Heart left ventricle (tissue), 16 donors: ENCODE measurements around the gene D2HGDH. TPM values are rescaled to one million over a fixed set of nuclear protein-coding genes. Genes with fewer than 3 reads are reported as not detected.
"Not testable (repeated sequence)": the region's sequence is repeated elsewhere in the genome, so short reads cannot be mapped to it uniquely, and the experiment has no call there.

Source experiments
- ATAC-seq, 4 donors: fragments of 200-7000 bp; cut with Tn5 transposase; one replicate each; pipeline ENCODE4 v1.9.1; 2020 to 2022; ENCODE audit warnings: moderate library complexity in 4 of 4, mild to moderate bottlenecking in 3 of 4, moderate number of reproducible peaks in 1 of 4
- DNase-seq, 5 donors: peaks; one replicate each; pipeline ENCODE4 v3.0.0-alpha.2; 2020
- H3K27ac ChIP-seq, 12 donors: fragments of 200-600 bp; sonication (generic) in 4 of 12; one replicate each; pipeline versions ENCODE4 v1.5.0 to v1.8.0; 2016 to 2022; ENCODE audit warnings: mild to moderate bottlenecking in 2 of 12
- H3K27me3 ChIP-seq, 9 donors: fragments of 200-600 bp; sonication (generic) in 2 of 9; one replicate each; pipeline versions ENCODE4 v1.5.1 to v1.8.0; 2016 to 2022; ENCODE audit warnings: mild to moderate bottlenecking in 3 of 9
- H3K36me3 ChIP-seq, 9 donors: fragments of 200-600 bp; sonication (generic) in 2 of 9; one replicate each; pipeline versions ENCODE4 v1.5.0 to v1.8.0; 2018 to 2022; ENCODE audit warnings: mild to moderate bottlenecking in 2 of 9
- H3K4me1 ChIP-seq, 12 donors: fragments of 200-600 bp; sonication (generic) in 4 of 12; one replicate each; pipeline versions ENCODE4 v1.5.0 to v1.8.0; 2016 to 2022; ENCODE audit warnings: mild to moderate bottlenecking in 3 of 12
- H3K4me3 ChIP-seq, 12 donors: fragments of 200-600 bp; sonication (generic) in 4 of 12; one replicate each; pipeline versions ENCODE4 v1.5.0 to v1.8.0; 2017 to 2022; ENCODE audit warnings: mild to moderate bottlenecking in 9 of 12, moderate library complexity in 4 of 12
- H3K9me3 ChIP-seq, 12 donors: fragments of 200-600 bp; sonication (generic) in 4 of 12; one replicate each; pipeline versions ENCODE4 v1.5.0 to v1.8.0; 2016 to 2022; ENCODE audit warnings: mild to moderate bottlenecking in 1 of 12
- POLR2A ChIP-seq, 2 donors: fragments of 450-650 bp; IDR thresholded peaks; one replicate each; pipeline ENCODE4 v1.6.1; 2017; ENCODE audit warnings: antibody characterized with exemption in 2 of 2, mild to moderate bottlenecking in 2 of 2, moderate library complexity in 2 of 2
- WGBS, 4 donors: extraction: QIAGEN DNeasy Blood & Tissue Kit in 2 of 4; methylation state at CpG; one replicate each; pipeline versions ENCODE4 v1.1.5 to v1.1.7; 2013 to 2018; 5-methylcytosine and 5-hydroxymethylcytosine counted together
- intact Hi-C, 10 donors: fragments of 100-400 bp; cut with DNase I; formaldehyde crosslinking; loops; one replicate each; pipeline versions ENCODE4 v1.11.1 to v1.14.2; 2022
- polyA plus RNA-seq, 2 donors: library from polyadenylated mRNA; stranded (reverse); fragments of 200-250 nt; gene quantifications; one replicate each; pipeline ENCODE4 v1.2.3, GENCODE V29; 2013
- total RNA-seq, 9 donors: library from RNA; depleted of rRNA in 2 of 9; stranded (reverse); fragments of >200 nt in 2 of 9; fragmentation: NEBNext Ultra II Directional in 3 of 9; extraction: Animal tissue kit (Norgen Biotek cat#: 25700) in 3 of 9; gene quantifications; one replicate each; pipeline versions ENCODE4 v1.1.0 to v1.2.4, GENCODE V29; 2016 to 2023
- TF ChIP-seq, protein P1 (sequence below), 12 donors: fragments of 200-600 bp; sonication (generic) in 4 of 12; IDR thresholded peaks; one replicate each; pipeline versions ENCODE4 v1.5.0 to v1.8.0; 2018 to 2022; ENCODE audit warnings: antibody characterized with exemption in 12 of 12, mild to moderate bottlenecking in 5 of 12
- donor health status: ischemic (EF 13 %, LVEDD 7.1; RV severe dilation, severe dysfunction).
- donor health status: healthy with polysubstance abuse.
- donor health status: DM: no; HTN: yes; CAD: no.
- donor health status: DM: no; HTN: no; CAD: no.
- donor health status: ischemic (EF 25% LVEDD 6.9; RV normal size, moderate dysfunction).
- donor health status: ischemic (EF 25% LVEDD 5.7; RV mildly dilated, moderate dysfunction).
- donor health status: healthy.
- donor health status: DM: yes; HTN: yes; CAD: no.
- donor health status: ischemic (EF 35%, LVEDD 5.7; RV mildly dilated, moderate dysfunction).
- donor health status: nonischemic (EF 11% LVEDD 7.7; RV severe dilation, severe dysfunction).
- donor health status: DM: yes; HTN: yes; CAD: no.
- donor health status: PGD.
- donor health status: ischemic (EF 29% LVEDD 5.4; RV normal size, mild dysfunction).
- donor health status: nonischemic (EF 23%, LVEDD 6.1; RV moderate dilation, normal function).

Gene D2HGDH
- total and polyA plus RNA-seq, 11 donors: 7.6 to 24.1 (median 19.8) TPM

- no peaks in the 10 kb centered on the region for H3K36me3 ChIP-seq
- no peak for ATAC-seq
- no peak overlapping the region for H3K27ac ChIP-seq
- no peak overlapping the region for H3K4me3 ChIP-seq
- H3K9me3 ChIP-seq: peaks cover 0 to 14% (median 0%) of the 10 kb centered on the region in 12 donors
- no peaks in the 10 kb centered on the region for H3K4me1 ChIP-seq
- peaks cover 0 to 14% (median 4%) of the 10 kb centered on the region in 9 donors for H3K27me3 ChIP-seq
- no peak for TF ChIP-seq POLR2A (IDR thresholded peaks at IDR 0.05)
- TF ChIP-seq, protein P1, sequence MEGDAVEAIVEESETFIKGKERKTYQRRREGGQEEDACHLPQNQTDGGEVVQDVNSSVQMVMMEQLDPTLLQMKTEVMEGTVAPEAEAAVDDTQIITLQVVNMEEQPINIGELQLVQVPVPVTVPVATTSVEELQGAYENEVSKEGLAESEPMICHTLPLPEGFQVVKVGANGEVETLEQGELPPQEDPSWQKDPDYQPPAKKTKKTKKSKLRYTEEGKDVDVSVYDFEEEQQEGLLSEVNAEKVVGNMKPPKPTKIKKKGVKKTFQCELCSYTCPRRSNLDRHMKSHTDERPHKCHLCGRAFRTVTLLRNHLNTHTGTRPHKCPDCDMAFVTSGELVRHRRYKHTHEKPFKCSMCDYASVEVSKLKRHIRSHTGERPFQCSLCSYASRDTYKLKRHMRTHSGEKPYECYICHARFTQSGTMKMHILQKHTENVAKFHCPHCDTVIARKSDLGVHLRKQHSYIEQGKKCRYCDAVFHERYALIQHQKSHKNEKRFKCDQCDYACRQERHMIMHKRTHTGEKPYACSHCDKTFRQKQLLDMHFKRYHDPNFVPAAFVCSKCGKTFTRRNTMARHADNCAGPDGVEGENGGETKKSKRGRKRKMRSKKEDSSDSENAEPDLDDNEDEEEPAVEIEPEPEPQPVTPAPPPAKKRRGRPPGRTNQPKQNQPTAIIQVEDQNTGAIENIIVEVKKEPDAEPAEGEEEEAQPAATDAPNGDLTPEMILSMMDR (IDR thresholded peaks at IDR 0.05): no peak
- 81 to 90% (median 86%) methylated on average over 5 of the region's 5 CpGs for WGBS, 4 donors
- no peak for DNase-seq
- intact Hi-C loops: no loop called here
Observed at GRCh38 chr2:241780939-241781569, 46.6 kb downstream of the D2HGDH start.

DNA sequence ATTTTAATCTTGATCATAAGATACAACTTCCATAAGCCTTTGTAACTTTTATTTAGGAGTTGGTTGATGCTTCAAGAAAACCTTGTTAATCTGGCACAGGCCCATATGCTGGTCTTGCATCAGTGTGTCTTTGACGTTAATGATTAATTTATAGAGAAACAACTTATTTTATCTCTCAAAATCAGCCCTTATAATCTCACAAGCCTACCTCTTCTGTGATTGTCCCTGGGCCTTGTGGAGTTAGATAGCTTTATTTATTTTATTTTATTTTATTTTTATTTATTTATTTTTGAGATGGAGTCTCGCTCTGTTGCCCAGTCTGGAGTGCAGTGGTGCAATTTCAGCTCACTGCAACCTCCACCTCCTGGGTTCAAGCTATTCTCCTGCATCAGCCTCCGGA lies 47.6 kb downstream of the D2HGDH start:
- ATAC-seq: not testable (repeated sequence)

DNA sequence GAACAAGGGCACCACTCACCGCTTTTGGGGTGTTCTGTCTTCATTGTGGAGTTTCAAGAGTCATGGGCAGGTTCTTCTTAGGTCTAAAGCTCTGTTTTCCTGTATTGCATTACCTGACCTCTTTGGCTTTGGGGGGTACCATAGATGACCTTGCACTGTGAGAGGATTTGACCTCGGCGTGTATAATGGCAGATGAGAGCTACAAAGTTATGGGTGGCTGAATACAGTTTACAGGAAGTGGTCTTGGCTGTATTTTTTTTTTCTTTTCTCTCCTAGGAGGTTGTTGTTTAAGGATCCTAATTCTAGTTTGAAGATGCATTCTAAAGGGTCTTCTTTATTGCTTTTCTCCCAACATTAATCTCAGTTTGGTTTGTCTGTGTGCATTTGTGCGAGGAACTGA lies 53.7 kb downstream of the D2HGDH start:
- H3K4me1 ChIP-seq: peaks cover 0 to 5% (median 0%) of the 10 kb centered on the region in 12 donors
- WGBS, 4 donors: 84 to 95% (median 89%) methylated on average over 4 of the region's 4 CpGs
- TF ChIP-seq, protein P1 (IDR thresholded peaks at IDR 0.05): no peak
- no peak for TF ChIP-seq POLR2A (IDR thresholded peaks at IDR 0.05)
- no peaks in the 10 kb centered on the region for H3K9me3 ChIP-seq
- DNase-seq: no peak
- no peaks in the 10 kb centered on the region for H3K36me3 ChIP-seq
- H3K27ac ChIP-seq: no peak overlapping the region
- intact Hi-C loops: no loop called here
- ATAC-seq: no peak
- H3K27me3 ChIP-seq: no peaks in the 10 kb centered on the region
- H3K4me3 ChIP-seq: no peak overlapping the region

More for the DNA sequence above, 47.6 kb downstream of the D2HGDH start:
- H3K27me3 ChIP-seq, H3K27ac ChIP-seq, H3K36me3 ChIP-seq, DNase-seq, H3K4me3 ChIP-seq, H3K4me1 ChIP-seq, intact Hi-C loops: not testable (repeated sequence)
- WGBS, 4 donors: 86 to 93% (median 88%) methylated on average over 3 of the region's 3 CpGs
- H3K9me3 ChIP-seq: peaks cover 0 to 14% (median 0%) of the 10 kb centered on the region in 12 donors

- 34 to 43% (median 40%) methylated on average over 3 of the region's 3 CpGs for WGBS, 4 donors
- DNase-seq (no peak), ATAC-seq (no peak)
- no peaks in the 10 kb centered on the region for H3K9me3 ChIP-seq
- no peak overlapping the region for H3K4me3 ChIP-seq
- H3K4me1 ChIP-seq: peaks cover 0 to 5% (median 0%) of the 10 kb centered on the region in 12 donors
- H3K27ac ChIP-seq: no peak overlapping the region
- H3K36me3 ChIP-seq: no peaks in the 10 kb centered on the region
- no peaks in the 10 kb centered on the region for H3K27me3 ChIP-seq
- TF ChIP-seq, protein P1 (IDR thresholded peaks at IDR 0.05): no peak
- no peak for TF ChIP-seq POLR2A (IDR thresholded peaks at IDR 0.05)
- intact Hi-C loops: no loop called here
Observed at GRCh38 chr2:241788572-241788971, 54.1 kb downstream of the D2HGDH start.

DNA sequence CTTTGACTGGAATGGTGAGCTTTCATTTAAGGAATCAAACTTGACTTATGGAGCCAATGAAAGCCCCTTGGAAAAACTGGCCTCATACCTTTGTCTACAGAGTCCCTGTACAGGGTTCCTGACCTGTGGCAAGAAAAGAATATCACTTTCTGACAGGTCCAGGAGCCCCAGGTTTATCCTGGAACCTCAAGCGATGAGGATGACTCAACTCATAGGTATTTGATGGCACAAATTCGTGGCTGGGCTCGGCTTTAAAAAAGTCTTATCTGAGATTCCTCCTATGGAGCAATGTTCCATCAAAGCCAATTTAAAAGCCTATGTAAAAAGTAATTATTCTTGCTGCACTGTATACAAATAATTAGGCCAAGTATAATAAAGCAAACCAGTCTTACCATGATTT lies 57.0 kb downstream of the D2HGDH start:
- H3K4me3 ChIP-seq, H3K36me3 ChIP-seq, H3K9me3 ChIP-seq, H3K27me3 ChIP-seq, ATAC-seq, H3K4me1 ChIP-seq, H3K27ac ChIP-seq, DNase-seq, intact Hi-C loops: not testable (repeated sequence)
- WGBS, 4 donors: 34 to 47% (median 44%) methylated on average over 3 of the region's 3 CpGs
